SIG-M5 treated with dmso at 0.1 percent for 504 hours (cell line): ENCODE data around the gene CMTM4.
"Not testable (repeated sequence)": the region's sequence is repeated elsewhere in the genome, so short reads cannot be mapped to it uniquely, and the experiment has no call there.

Experiments used
- DNase-seq: peaks from one replicate; lab custom pipeline; 2025; ENCODE audit not compliant: unreplicated experiment; lab: John Stamatoyannopoulos, UW

The CMTM4 gene

GRCh38 chr16:66617728-66618127, 78.8 kb downstream of the CMTM4 start:
- DNase-seq, result no peak

- DNase-seq, result no peak
These were observed 79.5 kb downstream of the CMTM4 start for GRCh38 chr16:66617010-66617434.

GRCh38 chr16:66616592-66616991, 80.0 kb downstream of the CMTM4 start:
- peak; percentile 14 for DNase-seq

- DNase-seq, result no peak
These were observed 80.4 kb downstream of the CMTM4 start for GRCh38 chr16:66616169-66616568.

- no peak for DNase-seq
These were observed 82.3 kb downstream of the CMTM4 start for GRCh38 chr16:66614161-66614802.

- no peak for DNase-seq
These were observed 84.1 kb downstream of the CMTM4 start for GRCh38 chr16:66612422-66612821.

- not testable (repeated sequence) for DNase-seq
These were observed 84.6 kb downstream of the CMTM4 start for GRCh38 chr16:66611911-66612310.

GRCh38 chr16:66610111-66610820, 86.3 kb downstream of the CMTM4 start:
- no peak for DNase-seq

- no peak for DNase-seq
These were observed 87.4 kb downstream of the CMTM4 start for GRCh38 chr16:66609139-66609510.

- peak; percentile 77 for DNase-seq
These were observed 88.1 kb downstream of the CMTM4 start for GRCh38 chr16:66608241-66609138.

- DNase-seq, result peak; percentile 23
These were observed 90.4 kb downstream of the CMTM4 start for GRCh38 chr16:66605979-66606751.

GRCh38 chr16:66605177-66605978, 91.2 kb downstream of the CMTM4 start:
- no peak for DNase-seq

- DNase-seq, result peak; percentile 55
These were observed 92.0 kb downstream of the CMTM4 start, which contains the start of gene CMTM3 for GRCh38 chr16:66604376-66605176. CMTM3 (plus strand) TSS chr16:66604704; CDS start chr16:66604806, 102 bp downstream.

GRCh38 chr16:66603537-66604375, 92.8 kb downstream of the CMTM4 start:
- DNase-seq, result peak; percentile 39

- no peak for DNase-seq
These were observed 95.1 kb downstream of the CMTM4 start for GRCh38 chr16:66601471-66601870.

- no peak for DNase-seq
These were observed 96.1 kb downstream of the CMTM4 start for GRCh38 chr16:66600477-66600876.

GRCh38 chr16:66599726-66600125, 96.8 kb downstream of the CMTM4 start:
- no peak for DNase-seq

- no peak for DNase-seq
These were observed 98.4 kb downstream of the CMTM4 start for GRCh38 chr16:66598111-66598510.
